Parathyroid adenoma (tissue), 2 donors: Measurements from ENCODE around the gene KIF23.

Source experiments
- H2AFZ ChIP-seq: fragments of 300-600 bp; sonication (generic); one replicate; pipeline ENCODE4 v1.7.0; 2017; ENCODE audit warnings: antibody characterized with exemption, mild to moderate bottlenecking
- H3K27ac ChIP-seq: fragments of 300-600 bp; sonication (generic); one replicate; pipeline ENCODE4 v1.7.0; 2017
- H3K27me3 ChIP-seq: fragments of 300-600 bp; sonication (generic); one replicate; pipeline ENCODE4 v1.7.0; 2017; ENCODE audit warnings: low read length; ENCODE audit not compliant: control insufficient read depth, insufficient read depth
- H3K36me3 ChIP-seq: fragments of 300-600 bp; sonication (generic); one replicate; pipeline ENCODE4 v1.7.0; 2017; ENCODE audit warnings: low read length; ENCODE audit not compliant: control insufficient read depth, insufficient read depth
- H3K4me1 ChIP-seq: fragments of 300-600 bp; sonication (generic); one replicate; pipeline ENCODE4 v1.7.0; 2017; ENCODE audit warnings: control low read depth
- H3K4me2 ChIP-seq: fragments of 300-600 bp; sonication (generic); one replicate; pipeline ENCODE4 v1.7.0; 2017; ENCODE audit warnings: low read length
- H3K4me3 ChIP-seq: fragments of 300-600 bp; sonication (generic); one replicate; pipeline ENCODE4 v1.7.0; 2017; ENCODE audit warnings: low read depth, low read length
- H3K79me2 ChIP-seq: fragments of 300-600 bp; sonication (generic); one replicate; pipeline ENCODE4 v1.7.0; 2017; ENCODE audit warnings: control low read depth
- H3K9ac ChIP-seq: fragments of 300-600 bp; sonication (generic); one replicate; pipeline ENCODE4 v1.7.0; 2017; ENCODE audit warnings: mild to moderate bottlenecking
- H3K9me3 ChIP-seq: fragments of 300-600 bp; sonication (generic); one replicate; pipeline ENCODE4 v1.7.0; 2017; ENCODE audit warnings: low read length; ENCODE audit not compliant: control insufficient read depth
- CTCF ChIP-seq: fragments of 300-600 bp; sonication (generic); IDR thresholded peaks from one replicate; pipeline ENCODE4 v1.7.0; 2017; ENCODE audit warnings: antibody characterized with exemption, mild to moderate bottlenecking
- donor health status: primary hyperparathyroidism.

The KIF23 gene

GRCh38 chr15:69497076-69497475 is 82.9 kb downstream of the KIF23 start:
- H3K4me2 ChIP-seq = no peak overlapping the region
- H3K9ac ChIP-seq = no peak overlapping the region
- no peaks in the 10 kb centered on the region for H3K79me2 ChIP-seq
- H3K36me3 ChIP-seq = no peaks in the 10 kb centered on the region
- no peak overlapping the region for H3K4me3 ChIP-seq
- H3K4me1 ChIP-seq = no peaks in the 10 kb centered on the region
- H3K9me3 ChIP-seq = no peaks in the 10 kb centered on the region
- no peaks in the 10 kb centered on the region for H3K27me3 ChIP-seq
- no peak overlapping the region for H2AFZ ChIP-seq
- no peak overlapping the region for H3K27ac ChIP-seq
- no peak for TF ChIP-seq CTCF

- H3K4me2 ChIP-seq = no peak overlapping the region
- no peaks in the 10 kb centered on the region for H3K27me3 ChIP-seq
- no peaks in the 10 kb centered on the region for H3K9me3 ChIP-seq
- H3K4me1 ChIP-seq = no peaks in the 10 kb centered on the region
- H3K27ac ChIP-seq = no peak overlapping the region
- no peaks in the 10 kb centered on the region for H3K79me2 ChIP-seq
- H3K9ac ChIP-seq = no peak overlapping the region
- no peak overlapping the region for H2AFZ ChIP-seq
- TF ChIP-seq CTCF = no peak
- no peaks in the 10 kb centered on the region for H3K36me3 ChIP-seq
- H3K4me3 ChIP-seq = no peak overlapping the region
Observed at GRCh38 chr15:69497667-69498066, 83.5 kb downstream of the KIF23 start.
